OCI-LY1 (cell line): ENCODE data around the gene PIGZ.

Source experiments
- H2AFZ ChIP-seq: fragments of 200-600 bp; sonication (generic), shearing (Covaris generic); 2 replicates; pipeline ENCODE4 v1.6.0; 2014; ENCODE audit warnings: antibody characterized with exemption, mild to moderate bottlenecking, low read length
- H3F3A ChIP-seq: fragments of 200-600 bp; sonication (generic), shearing (Covaris generic); 2 replicates; pipeline ENCODE4 v1.6.0; 2014; ENCODE audit warnings: mild to moderate bottlenecking, antibody characterized with exemption, low read length, moderate library complexity; ENCODE audit not compliant: insufficient read depth
- H3K27ac ChIP-seq: fragments of 200-600 bp; sonication (generic); 2 replicates; pipeline ENCODE4 v1.5.1; 2014; ENCODE audit warnings: low read length, mixed run types, mild to moderate bottlenecking, low read depth; ENCODE audit not compliant: poor library complexity, severe bottlenecking
- H3K27me3 ChIP-seq: fragments of 200-600 bp; sonication (generic); 2 replicates; pipeline ENCODE4 v1.6.0; 2014; ENCODE audit warnings: antibody characterized with exemption, mild to moderate bottlenecking, low read length, moderate library complexity; ENCODE audit not compliant: insufficient read depth
- H3K36me3 ChIP-seq: fragments of 200-600 bp; sonication (generic); 2 replicates; pipeline ENCODE4 v1.6.1; 2014; ENCODE audit warnings: mild to moderate bottlenecking, antibody characterized with exemption, low read length, moderate library complexity, mixed read lengths; ENCODE audit not compliant: insufficient read depth
- H3K4me1 ChIP-seq: fragments of 200-600 bp; sonication (generic); 2 replicates; pipeline ENCODE4 v1.5.1; 2014; ENCODE audit warnings: mild to moderate bottlenecking, low read length, moderate library complexity; ENCODE audit not compliant: insufficient read depth, severe bottlenecking
- H3K4me2 ChIP-seq: fragments of 200-600 bp; sonication (generic), shearing (Covaris generic); 2 replicates; pipeline ENCODE4 v1.6.1; 2014; ENCODE audit warnings: low read length
- H3K4me3 ChIP-seq: fragments of 200-600 bp; sonication (generic); 2 replicates; pipeline ENCODE4 v1.5.1; 2014; ENCODE audit warnings: low read length, low read depth, mild to moderate bottlenecking, mixed read lengths; ENCODE audit not compliant: poor library complexity, severe bottlenecking
- H3K79me2 ChIP-seq: fragments of 200-600 bp; shearing (Covaris generic); 2 replicates; pipeline ENCODE4 v1.6.1; 2016; ENCODE audit warnings: mixed run types, low read length, mixed read lengths; ENCODE audit not compliant: insufficient read depth
- H3K9ac ChIP-seq: fragments of 200-600 bp; sonication (generic), shearing (Covaris generic); 2 replicates; pipeline ENCODE4 v1.6.1; 2014; ENCODE audit warnings: mild to moderate bottlenecking, low read length, mixed read lengths
- H3K9me2 ChIP-seq: fragments of 200-600 bp; sonication (generic), shearing (Covaris generic); 2 replicates; pipeline ENCODE4 v1.6.1; 2014; ENCODE audit warnings: low read depth, mild to moderate bottlenecking, low read length, mixed read lengths
- H3K9me3 ChIP-seq: fragments of 200-600 bp; shearing (Covaris generic); 2 replicates; pipeline ENCODE4 v1.6.1; 2014; ENCODE audit warnings: low read length, mixed read lengths
- H4K20me1 ChIP-seq: fragments of 200-600 bp; sonication (generic), shearing (Covaris generic); 2 replicates; pipeline ENCODE4 v1.6.0; 2016; ENCODE audit warnings: mild to moderate bottlenecking, low read length; ENCODE audit not compliant: insufficient read depth
- CTCF ChIP-seq: fragments of 200-600 bp; sonication (generic), shearing (Covaris generic); IDR thresholded peaks from 2 replicates; pipeline ENCODE4 v1.5.1; 2017; ENCODE audit warnings: mild to moderate bottlenecking, antibody characterized with exemption, low read length, moderate library complexity, mixed read lengths
- EZH2 ChIP-seq: fragments of 200-600 bp; sonication (generic), shearing (Covaris generic); IDR thresholded peaks from 2 replicates; pipeline ENCODE4 v1.8.0; 2017; ENCODE audit warnings: borderline replicate concordance, mixed run types, mild to moderate bottlenecking, antibody characterized with exemption, low read length, moderate library complexity, mixed read lengths

Gene PIGZ

GRCh38 chr3:196987022-196987421, 18.4 kb upstream of the PIGZ start:
- TF ChIP-seq EZH2 (no peak), CTCF (no peak)
- no peak overlapping the region for H3K4me3 ChIP-seq
- no peak overlapping the region for H3K27ac ChIP-seq
- no peaks in the 10 kb centered on the region for H3K4me1 ChIP-seq
- H3K9me3 ChIP-seq: peaks cover 6% of the 10 kb centered on the region
- no peaks in the 10 kb centered on the region for H3K79me2 ChIP-seq
- peaks cover 11% of the 10 kb centered on the region for H3K27me3 ChIP-seq
- no peaks in the 10 kb centered on the region for H4K20me1 ChIP-seq
- H3F3A ChIP-seq: no peaks in the 10 kb centered on the region
- no peaks in the 10 kb centered on the region for H3K9me2 ChIP-seq
- no peak overlapping the region for H3K4me2 ChIP-seq
- no peak overlapping the region for H3K9ac ChIP-seq
- H3K36me3 ChIP-seq: peaks cover 5% of the 10 kb centered on the region; the same call in 1 of the 2 replicates
- no peak overlapping the region for H2AFZ ChIP-seq

GRCh38 chr3:196985954-196986885, 17.6 kb upstream of the PIGZ start:
- H3K27ac ChIP-seq: no peak overlapping the region
- TF ChIP-seq EZH2: no peak
- TF ChIP-seq CTCF: no peak
- H3K36me3 ChIP-seq: peaks cover 5% of the 10 kb centered on the region; the same call in 1 of the 2 replicates
- H3F3A ChIP-seq: no peaks in the 10 kb centered on the region
- H3K9ac ChIP-seq: no peak overlapping the region
- H3K4me1 ChIP-seq: no peaks in the 10 kb centered on the region
- H3K4me3 ChIP-seq: no peak overlapping the region
- no peaks in the 10 kb centered on the region for H4K20me1 ChIP-seq
- no peak overlapping the region for H2AFZ ChIP-seq
- peaks cover 11% of the 10 kb centered on the region for H3K27me3 ChIP-seq
- H3K9me2 ChIP-seq: no peaks in the 10 kb centered on the region
- peaks cover 6% of the 10 kb centered on the region for H3K9me3 ChIP-seq
- H3K4me2 ChIP-seq: no peak overlapping the region
- no peaks in the 10 kb centered on the region for H3K79me2 ChIP-seq

- no peak overlapping the region for H3K27ac ChIP-seq
- no peak overlapping the region for H3K9ac ChIP-seq
- H3K79me2 ChIP-seq: no peaks in the 10 kb centered on the region
- H3K4me1 ChIP-seq: no peaks in the 10 kb centered on the region
- H3K4me2 ChIP-seq: no peak overlapping the region
- no peaks in the 10 kb centered on the region for H4K20me1 ChIP-seq
- H3K27me3 ChIP-seq: peaks cover 11% of the 10 kb centered on the region
- H3K9me2 ChIP-seq: no peaks in the 10 kb centered on the region
- TF ChIP-seq EZH2 (no peak), CTCF (no peak)
- H3K9me3 ChIP-seq: peaks cover 6% of the 10 kb centered on the region
- H3F3A ChIP-seq: no peaks in the 10 kb centered on the region
- H3K36me3 ChIP-seq: peaks cover 5% of the 10 kb centered on the region; the same call in 1 of the 2 replicates
- H3K4me3 ChIP-seq: no peak overlapping the region
- no peak overlapping the region for H2AFZ ChIP-seq
Observed at GRCh38 chr3:196985298-196985697, 16.7 kb upstream of the PIGZ start.
